HG03039 (cell line): ENCODE data around the gene OSCP1.

Experiments
- ATAC-seq: cut with Tn5 transposase; IDR thresholded peaks from one replicate; pipeline ENCODE4 v1.9.1; 2021; ENCODE audit warnings: mild to moderate bottlenecking, moderate library complexity; ENCODE audit not compliant: unreplicated experiment

Gene OSCP1

GRCh38 chr1:36385410-36386264 lies 64.6 kb downstream of the OSCP1 start, which contains the start of gene STK40:
STK40 (minus strand) TSS chr1:36385924; CDS start chr1:36361332, 24,592 bp downstream.
- ATAC-seq = peak; percentile 80

- no peak for ATAC-seq
Observed at GRCh38 chr1:36384542-36385409, 65.5 kb downstream of the OSCP1 start.

DNA sequence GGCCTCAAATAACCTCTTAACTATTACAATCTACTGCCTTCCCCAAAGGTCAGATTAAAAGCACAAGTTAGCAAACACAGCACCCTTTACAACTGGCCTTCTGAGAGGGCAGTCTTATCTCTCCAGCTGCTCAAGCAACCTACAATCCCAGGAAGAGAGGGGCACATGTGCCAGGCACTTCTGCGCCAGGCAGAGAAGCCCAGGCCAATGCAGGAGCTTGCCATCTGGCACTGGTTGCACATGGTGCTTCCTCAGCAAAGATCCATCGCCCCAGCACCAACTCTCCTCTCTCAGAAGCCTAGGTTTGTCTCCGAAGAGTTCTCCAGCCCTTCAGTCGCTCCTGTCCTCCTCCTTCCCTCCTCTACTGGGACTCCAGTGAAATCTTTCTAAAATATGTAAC lies 67.0 kb downstream of the OSCP1 start:
- no peak for ATAC-seq

- ATAC-seq = no peak
Observed at GRCh38 chr1:36382669-36383068, 67.6 kb downstream of the OSCP1 start.

DNA sequence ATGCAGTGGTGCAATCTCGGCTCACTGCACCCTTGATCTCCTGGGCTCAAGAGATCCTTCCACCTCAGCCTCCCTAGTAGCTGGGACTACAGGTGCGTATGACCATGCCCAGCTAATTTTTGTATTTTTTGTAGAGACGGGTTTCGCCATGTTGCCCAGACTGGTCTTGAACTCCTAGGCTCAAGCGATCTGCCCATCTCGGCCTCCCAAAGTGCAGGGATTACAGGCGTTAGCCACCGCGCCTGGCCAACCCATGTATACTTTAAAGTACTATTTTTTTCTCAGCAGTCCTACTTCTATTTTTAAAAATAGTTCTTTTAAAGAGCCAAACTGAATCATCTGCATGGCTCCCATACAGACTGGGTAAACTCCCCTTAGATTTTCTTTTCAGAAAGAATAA lies 68.0 kb downstream of the OSCP1 start:
- no peak for ATAC-seq

DNA sequence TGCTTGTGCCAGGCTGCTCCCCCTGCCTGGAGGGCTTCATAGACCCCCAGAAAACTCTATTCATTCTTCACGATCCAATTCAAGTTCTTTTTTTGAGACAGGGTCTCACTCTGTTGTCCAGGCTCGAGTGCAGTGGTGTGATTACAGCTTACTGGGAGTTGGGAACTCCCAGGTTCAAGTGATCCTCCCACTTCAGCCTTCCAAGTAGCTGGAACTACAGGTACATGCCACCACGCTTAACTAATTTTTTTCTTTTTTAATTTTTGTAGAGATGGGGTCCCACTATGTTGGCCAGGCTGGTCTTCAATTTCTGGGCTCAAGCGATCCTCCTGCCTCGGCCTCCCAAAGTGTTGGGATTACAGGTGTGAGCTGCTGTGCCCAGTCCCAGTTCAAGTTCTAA lies 68.8 kb downstream of the OSCP1 start:
- ATAC-seq = no peak

- no peak for ATAC-seq
Observed at GRCh38 chr1:36380782-36381181, 69.5 kb downstream of the OSCP1 start.

DNA sequence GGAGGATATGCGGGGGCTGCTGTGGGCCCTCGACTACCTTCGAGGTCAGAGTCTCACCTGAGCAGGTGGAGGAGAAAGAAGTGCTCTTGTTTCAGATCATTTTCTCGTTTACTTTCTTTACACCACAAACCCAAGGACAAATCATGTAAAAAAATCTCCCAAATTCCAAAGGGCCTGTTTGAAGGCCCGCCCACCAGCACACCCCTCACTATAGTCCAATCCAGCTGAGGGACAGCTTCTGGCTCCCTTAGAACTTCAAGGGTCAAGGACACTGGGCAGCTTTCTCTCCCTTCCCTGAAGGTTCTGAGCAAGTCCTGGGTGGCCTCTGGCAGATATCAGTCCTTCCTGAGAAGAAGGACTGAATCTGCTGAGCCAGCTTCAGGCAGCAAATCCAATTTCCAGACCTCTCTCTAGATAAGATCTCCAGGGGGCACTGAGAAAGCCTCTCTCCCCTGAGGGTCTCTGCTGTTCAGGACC lies 70.1 kb downstream of the OSCP1 start:
- ATAC-seq = no peak

GRCh38 chr1:36377791-36378492 lies 72.3 kb downstream of the OSCP1 start:
- ATAC-seq = no peak

DNA sequence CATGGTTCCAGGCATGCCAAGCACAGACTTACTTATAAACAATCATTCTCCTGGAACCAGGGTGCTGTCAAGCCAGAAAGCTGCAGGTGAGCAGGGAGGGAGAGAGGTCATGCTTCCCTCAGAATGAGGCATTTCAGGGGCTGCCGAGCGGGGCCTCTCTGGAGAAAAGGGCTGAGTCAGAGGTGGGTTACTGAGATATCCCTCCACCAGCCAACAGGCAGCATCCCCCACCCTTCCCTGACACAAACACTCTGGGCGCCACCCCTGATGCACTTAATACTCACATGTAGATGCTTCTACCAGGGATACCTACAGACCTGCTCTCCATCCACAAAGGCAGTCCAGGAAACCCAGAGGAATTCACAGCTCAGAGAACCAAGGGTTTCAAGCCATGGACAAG lies 77.6 kb downstream of the OSCP1 start:
- ATAC-seq = no peak

DNA sequence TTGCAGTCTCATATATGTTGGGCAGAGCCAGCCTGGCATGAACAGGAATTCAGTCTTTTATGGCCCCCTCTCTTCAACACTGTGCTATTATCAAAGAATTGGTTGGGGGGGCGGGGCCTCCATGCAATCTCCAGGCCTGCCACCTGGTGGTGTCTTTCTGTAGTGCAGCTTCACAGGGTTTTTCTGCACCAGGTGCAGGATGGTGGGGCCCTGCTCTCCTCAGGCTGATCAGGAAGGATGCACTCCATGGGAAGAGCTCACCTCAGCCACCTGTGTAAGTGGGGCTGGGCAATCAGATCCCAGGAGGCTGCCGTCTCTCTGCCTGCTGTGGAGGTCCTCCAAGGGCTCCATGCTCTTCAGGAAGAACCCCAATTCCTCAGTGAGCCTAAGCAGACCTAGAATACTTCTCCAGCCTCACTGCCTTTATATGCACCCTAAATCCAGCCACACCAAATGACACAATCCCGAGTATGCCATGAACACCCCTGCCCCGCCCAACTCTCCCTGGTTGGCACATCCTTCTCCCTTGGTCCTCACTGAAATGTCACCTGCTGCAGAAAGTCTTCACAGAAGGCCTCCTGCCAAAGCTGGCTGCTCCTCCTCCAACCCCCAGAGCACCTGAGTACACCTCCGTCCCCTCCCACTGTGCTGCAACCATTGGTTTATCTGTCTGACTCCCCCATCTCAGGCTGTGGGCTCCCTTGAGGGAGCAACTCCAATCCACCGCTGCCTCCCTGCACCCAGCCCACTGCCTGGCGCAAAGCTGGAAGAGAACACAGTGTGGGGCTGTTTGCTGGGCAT lies 81.0 kb downstream of the OSCP1 start:
- ATAC-seq = no peak
